HG02885 (cell line): ENCODE results near the gene MYO18A.
A peak's percentile ranks its signal among the peaks of the same experiment; 100 is the strongest.
"Not testable (repeated sequence)": the region's sequence is repeated elsewhere in the genome, so short reads cannot be mapped to it uniquely, and the experiment has no call there.

ENCODE experiments used
- ATAC-seq: cut with Tn5 transposase; IDR thresholded peaks from one replicate; pipeline ENCODE4 v1.9.1; 2021; ENCODE audit warnings: mild to moderate bottlenecking; ENCODE audit not compliant: unreplicated experiment, poor library complexity

The MYO18A gene

GRCh38 chr17:29195465-29196081, 15.4 kb upstream of the MYO18A start:
- ATAC-seq, result no peak

DNA sequence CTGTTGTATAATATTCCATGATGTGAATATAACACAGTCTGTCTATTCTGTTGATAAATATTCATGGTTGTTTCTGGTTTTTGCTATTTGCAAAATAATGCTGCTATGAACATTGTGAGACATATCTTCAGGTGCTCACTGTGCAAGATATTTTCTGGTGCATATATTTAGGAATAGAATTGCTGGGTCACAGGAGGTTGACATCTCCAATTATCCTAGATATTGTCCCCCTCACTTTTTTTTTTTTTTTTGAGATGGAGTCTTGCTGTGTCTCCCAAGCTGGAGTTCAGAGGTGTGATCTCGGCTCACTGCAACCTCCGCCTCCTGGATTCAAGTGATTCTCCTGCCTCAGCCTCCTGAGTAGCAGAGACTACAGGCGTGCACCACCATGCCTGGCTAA, 14.5 kb upstream of the MYO18A start:
- no peak for ATAC-seq

DNA sequence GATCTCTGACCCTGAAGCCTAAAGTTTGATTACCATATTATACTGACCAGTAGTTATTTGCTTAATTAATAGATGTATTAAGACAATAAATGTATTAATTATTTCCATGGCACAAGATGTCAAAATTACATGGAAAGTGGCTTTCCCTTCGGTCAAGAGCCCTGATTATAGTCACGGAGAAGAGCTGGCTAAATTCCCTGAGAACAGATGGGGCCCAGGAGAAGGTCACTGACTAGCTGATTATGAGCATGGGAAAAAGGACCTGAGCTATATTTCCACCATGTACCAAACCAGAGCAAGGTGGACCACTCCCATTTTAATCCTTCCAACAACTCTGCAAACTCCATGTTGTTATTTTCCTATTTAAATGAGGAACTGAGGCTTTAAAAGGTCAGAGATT, 12.9 kb upstream of the MYO18A start:
- no peak for ATAC-seq

GRCh38 chr17:29190592-29191207, 10.5 kb upstream of the MYO18A start:
- no peak for ATAC-seq

GRCh38 chr17:29190039-29190438, 9.8 kb upstream of the MYO18A start:
- no peak for ATAC-seq

DNA sequence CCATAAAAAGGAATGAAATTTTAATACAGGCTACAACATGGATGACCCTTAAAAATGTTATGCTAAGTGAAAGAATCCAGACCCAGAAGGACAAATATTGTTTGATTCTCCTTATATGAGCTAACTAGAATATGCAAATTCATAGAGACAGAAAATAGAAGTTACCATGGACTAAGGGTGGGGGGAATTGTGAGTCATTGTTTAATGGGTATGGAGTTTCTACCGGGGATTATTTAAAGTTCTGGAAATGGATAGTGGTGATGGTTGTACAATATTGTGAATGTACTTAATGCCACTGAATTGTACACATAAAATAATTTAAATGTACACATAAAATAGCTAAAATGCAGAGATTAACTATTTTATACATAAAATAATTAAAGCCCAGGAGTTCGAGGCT, 9.2 kb upstream of the MYO18A start:
- ATAC-seq, result no peak

DNA sequence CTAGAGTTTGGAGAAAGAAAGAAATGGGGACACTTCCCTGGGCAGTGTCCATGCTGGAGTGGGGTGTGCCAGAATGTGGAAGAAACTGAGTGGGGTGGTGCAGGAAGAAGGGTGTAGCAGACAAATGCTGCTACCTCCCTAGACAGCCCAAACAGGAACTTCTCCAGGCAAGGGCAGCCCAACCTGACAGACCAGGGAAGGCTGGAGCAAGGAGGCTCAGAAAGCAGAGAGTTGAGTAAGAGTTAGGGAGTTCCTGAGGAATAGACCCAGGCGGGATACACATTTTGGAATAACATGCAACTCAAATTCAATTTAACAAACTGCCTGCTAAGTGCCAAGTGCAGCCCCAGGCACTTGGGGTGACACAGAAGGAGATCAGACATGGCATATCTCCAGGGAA, 1.0 kb upstream of the MYO18A start:
- ATAC-seq, result no peak

GRCh38 chr17:29180788-29181160, 576 bp upstream of the MYO18A start:
- no peak for ATAC-seq

GRCh38 chr17:29179232-29180033, 765 bp downstream of the MYO18A start:
- no peak for ATAC-seq

- ATAC-seq, result no peak
Observed at GRCh38 chr17:29178750-29179231, 1.4 kb downstream of the MYO18A start.

DNA sequence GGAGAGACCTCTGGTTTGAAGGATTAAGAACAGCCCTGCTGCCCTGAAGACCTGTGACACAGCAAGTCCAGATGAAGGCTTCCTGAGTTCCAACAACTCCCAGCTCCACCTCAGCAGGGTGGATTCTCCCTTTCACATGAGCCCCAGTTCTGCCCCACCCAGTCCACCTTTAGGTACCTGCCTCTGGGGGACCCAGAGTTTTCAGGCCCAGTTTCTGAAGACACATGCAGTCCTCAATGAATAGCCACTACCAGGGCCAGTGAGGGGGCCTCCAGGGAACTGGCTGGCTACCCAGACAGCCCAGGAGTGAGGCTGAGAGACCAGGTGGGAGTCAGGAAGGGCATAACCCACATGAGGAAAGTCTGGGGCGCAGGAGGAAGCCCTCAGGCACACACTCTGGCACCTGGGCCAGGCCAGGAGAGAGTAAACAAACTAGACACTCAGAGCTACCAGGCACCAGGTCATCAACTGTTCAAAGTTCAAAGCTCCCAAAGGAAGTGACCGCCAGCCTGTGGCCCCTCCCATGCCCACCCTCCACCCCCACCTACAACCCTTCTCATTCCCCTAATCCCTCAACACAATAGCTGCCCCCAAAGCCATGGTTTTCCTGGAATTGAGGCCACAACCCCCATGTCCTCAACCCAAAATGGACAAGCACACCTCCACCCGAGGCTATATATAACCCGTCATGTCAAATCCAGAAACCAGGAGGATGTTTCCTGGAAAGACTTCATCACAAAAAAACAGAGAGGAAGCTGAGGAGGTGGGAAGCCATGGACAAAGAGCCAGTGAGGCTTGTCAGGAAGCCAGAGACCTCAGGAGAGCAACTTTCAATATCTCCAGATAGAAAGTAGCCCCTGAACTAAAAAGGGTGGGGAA, 2.1 kb downstream of the MYO18A start:
- no peak for ATAC-seq

DNA sequence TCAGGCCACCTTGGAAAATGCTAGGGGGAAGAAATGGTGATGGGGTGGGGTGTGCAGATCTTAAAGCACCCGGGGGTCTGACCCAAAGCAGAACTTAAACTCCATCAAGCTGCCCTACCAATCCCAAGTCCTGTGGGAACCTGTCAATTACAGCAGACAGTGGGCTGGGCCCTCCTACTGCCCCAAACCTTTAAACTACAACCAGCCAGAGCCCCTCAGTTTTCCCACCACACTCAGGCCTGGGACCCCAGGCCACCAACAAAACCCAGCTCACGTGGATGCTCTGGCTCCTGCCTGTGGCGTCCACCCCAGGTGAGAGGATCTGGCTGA, 2.7 kb downstream of the MYO18A start:
- no peak for ATAC-seq

DNA sequence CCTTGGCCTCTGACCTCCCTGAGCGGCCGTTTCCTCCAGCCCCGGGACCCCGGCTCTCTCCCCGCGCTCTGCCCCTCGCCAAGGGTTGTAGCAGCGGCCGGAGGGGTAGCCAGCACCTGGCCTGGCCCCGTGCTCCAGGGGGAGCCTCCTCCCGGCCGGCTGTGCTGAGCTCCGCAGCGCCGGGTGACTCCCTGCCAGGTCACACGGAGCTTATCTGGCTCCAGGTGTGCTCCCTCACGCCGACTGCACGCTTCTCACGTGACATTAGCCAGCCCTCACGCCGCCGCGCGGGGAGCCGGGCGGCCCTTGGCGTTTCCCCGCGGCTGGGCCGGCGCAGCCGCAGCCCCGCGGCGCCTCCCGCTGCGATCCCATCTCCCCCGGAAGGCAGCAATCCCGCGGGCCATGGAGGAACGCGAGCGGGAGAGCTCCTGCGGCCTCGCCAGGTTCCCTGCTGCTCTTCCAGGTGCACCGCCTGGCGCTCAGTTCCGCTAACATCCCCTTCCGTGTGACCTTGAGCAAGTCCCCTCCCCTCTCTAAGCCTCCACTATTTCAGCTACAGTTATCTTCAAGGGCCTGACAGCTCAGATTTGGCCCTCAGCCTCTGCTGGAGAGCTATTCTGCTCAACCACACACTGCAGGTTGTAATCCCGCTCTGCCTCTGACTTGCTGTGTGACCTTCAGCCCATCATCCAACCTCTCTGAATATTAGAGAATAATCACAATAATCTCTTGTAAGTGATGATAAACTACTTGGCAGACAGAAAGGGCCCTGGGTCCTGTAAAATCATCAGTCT, 3.4 kb downstream of the MYO18A start:
- ATAC-seq, result peak; percentile 54

DNA sequence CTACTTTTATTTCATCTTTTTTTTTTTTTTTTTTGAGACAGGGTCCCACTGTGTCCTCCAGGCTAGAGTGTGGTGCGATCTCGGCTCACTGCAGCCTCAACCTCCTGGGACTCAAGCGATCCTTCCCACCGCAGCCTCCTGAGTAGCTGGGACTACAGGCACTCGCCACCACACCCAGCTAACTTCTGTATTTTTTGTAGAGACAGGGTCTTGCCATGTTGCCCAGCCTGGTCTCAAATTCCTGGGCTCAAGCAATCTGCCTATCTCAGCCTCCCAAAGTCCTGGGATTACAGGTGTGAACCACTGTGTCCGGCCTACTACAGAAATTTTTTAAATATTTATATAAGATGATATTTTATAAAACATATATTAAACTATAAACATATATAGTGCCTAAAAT, 4.8 kb downstream of the MYO18A start:
- ATAC-seq, result no peak

- ATAC-seq, result no peak
Observed at GRCh38 chr17:29172589-29172988, 7.6 kb downstream of the MYO18A start.

DNA sequence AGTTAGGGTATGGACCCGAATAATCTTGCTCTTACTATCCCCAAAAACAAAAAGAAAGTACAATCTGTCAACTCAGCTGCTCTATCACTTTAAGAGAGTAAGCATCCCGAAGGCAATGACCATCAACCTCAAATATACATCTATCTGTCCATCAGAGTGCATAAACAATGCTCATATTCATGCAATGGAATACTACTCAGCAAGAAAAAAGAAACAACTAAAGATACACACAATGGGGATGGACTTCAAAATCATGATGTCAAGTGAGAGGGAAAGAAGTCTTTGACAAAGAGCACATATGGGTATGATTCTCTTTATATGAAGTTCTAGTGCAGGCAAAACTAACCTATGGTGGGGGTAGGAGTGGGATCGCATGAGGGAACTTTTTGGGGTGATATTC, 9.5 kb downstream of the MYO18A start:
- ATAC-seq, result no peak

- ATAC-seq, result no peak
Observed at GRCh38 chr17:29169806-29170591, 10.2 kb downstream of the MYO18A start.

GRCh38 chr17:29168759-29169126, 11.5 kb downstream of the MYO18A start:
- not testable (repeated sequence) for ATAC-seq

- no peak for ATAC-seq
Observed at GRCh38 chr17:29168079-29168758, 12.0 kb downstream of the MYO18A start.
